ENCODE measurements around the gene CCDC88C.

CCDC88C gene

GRCh38 chr14:91363776-91364523 is 53.7 kb downstream of the CCDC88C start:
- no peak for DNase-seq

- DNase-seq, result no peak
Measured at GRCh38 chr14:91361233-91361811, 56.3 kb downstream of the CCDC88C start.

- DNase-seq, result no peak
Measured at GRCh38 chr14:91360490-91361232, 57.0 kb downstream of the CCDC88C start.

GRCh38 chr14:91358654-91359220 is 58.9 kb downstream of the CCDC88C start:
- no peak for DNase-seq

GRCh38 chr14:91358025-91358319 is 59.6 kb downstream of the CCDC88C start:
- DNase-seq, result no peak

- DNase-seq, result no peak
Measured at GRCh38 chr14:91357272-91358024, 60.2 kb downstream of the CCDC88C start.

- no peak for DNase-seq
Measured at GRCh38 chr14:91356181-91356763, 61.3 kb downstream of the CCDC88C start.

- DNase-seq, result peak in 2 of 5 experiments; percentile 47 to 48
Measured at GRCh38 chr14:91354979-91355685, 62.5 kb downstream of the CCDC88C start.

GRCh38 chr14:91354221-91354916 is 63.3 kb downstream of the CCDC88C start:
- DNase-seq, result peak in 1 of 5 experiments; percentile 59

GRCh38 chr14:91352728-91353692 is 64.6 kb downstream of the CCDC88C start:
- DNase-seq, result no peak

- peak in 1 of 5 experiments; percentile 35 for DNase-seq
Measured at GRCh38 chr14:91352053-91352452, 65.6 kb downstream of the CCDC88C start.

GRCh38 chr14:91351512-91351862 is 66.1 kb downstream of the CCDC88C start:
- no peak for DNase-seq

GRCh38 chr14:91350813-91351511 is 66.7 kb downstream of the CCDC88C start:
- peak in 4 of 5 experiments; percentile 39 to 95 (median 64) for DNase-seq

- peak in 1 of 5 experiments; percentile 42 for DNase-seq
Measured at GRCh38 chr14:91350483-91350812, 67.2 kb downstream of the CCDC88C start.

- DNase-seq, result peak in 4 of 5 experiments; percentile 53 to 82 (median 69)
Measured at GRCh38 chr14:91349481-91350074, 68.0 kb downstream of the CCDC88C start.

GRCh38 chr14:91348845-91349465 is 68.7 kb downstream of the CCDC88C start:
- no peak for DNase-seq

GRCh38 chr14:91346838-91347173 is 70.8 kb downstream of the CCDC88C start:
- no peak for DNase-seq

- DNase-seq, result no peak
Measured at GRCh38 chr14:91344096-91344495, 73.5 kb downstream of the CCDC88C start.

GRCh38 chr14:91343051-91343450 is 74.6 kb downstream of the CCDC88C start:
- no peak for DNase-seq
